Tibial nerve (tissue), 4 donors: Measurements from ENCODE around the gene PRDM5. TPM values are rescaled to one million over a fixed set of nuclear protein-coding genes. Genes with fewer than 3 reads are reported as not detected.

Experiments
- DNase-seq, 2 donors: peaks; one replicate each; pipeline ENCODE4 v3.0.0-alpha.2; 2019; ENCODE audit warnings: low spot score in 2 of 2
- H3K27ac ChIP-seq, 4 donors: fragments of 200-600 bp; sonication (generic) in 3 of 4; one replicate each; pipeline ENCODE4 v1.5.1; 2017 to 2019; ENCODE audit warnings: mild to moderate bottlenecking in 1 of 4
- H3K27me3 ChIP-seq, 2 donors: fragments of 200-600 bp; sonication (generic) in 1 of 2; one replicate each; pipeline versions ENCODE4 v1.5.1 to v1.6.0; 2017 to 2019
- H3K36me3 ChIP-seq, 3 donors: fragments of 200-600 bp; sonication (generic); one replicate each; pipeline ENCODE4 v1.5.1; 2018 to 2019
- H3K4me1 ChIP-seq, 4 donors: fragments of 200-600 bp; sonication (generic) in 3 of 4; one replicate each; pipeline ENCODE4 v1.5.1; 2017 to 2019
- H3K4me3 ChIP-seq, 4 donors: fragments of 200-600 bp; sonication (generic) in 3 of 4; one replicate each; pipeline ENCODE4 v1.5.1; 2017 to 2019; ENCODE audit warnings: mild to moderate bottlenecking in 1 of 4, moderate library complexity in 1 of 4
- H3K9me3 ChIP-seq, 4 donors: fragments of 200-600 bp; sonication (generic) in 3 of 4; one replicate each; pipeline ENCODE4 v1.5.1; 2017 to 2019
- EP300 ChIP-seq, 2 donors: sonication (generic); formaldehyde crosslinking; IDR thresholded peaks; one replicate each; pipeline ENCODE4 v1.6.1; 2017; ENCODE audit warnings: antibody characterized with exemption in 2 of 2, mild to moderate bottlenecking in 1 of 2
- POLR2A ChIP-seq, 2 donors: fragments of 450-650 bp; IDR thresholded peaks; one replicate each; pipeline ENCODE4 v1.6.1; 2017; ENCODE audit warnings: antibody characterized with exemption in 2 of 2, mild to moderate bottlenecking in 2 of 2, moderate library complexity in 2 of 2
- WGBS, 2 donors: methylation state at CpG; one replicate each; pipeline ENCODE4 v1.1.5; 2018; 5-methylcytosine and 5-hydroxymethylcytosine counted together
- total RNA-seq, 4 donors: library from RNA; depleted of rRNA; stranded (reverse); fragments of >200 nt; gene quantifications; one replicate each; pipeline ENCODE4 v1.1.0, GENCODE V29; 2016
- TF ChIP-seq, protein P1 (sequence below), 5 experiments: fragments of 200-600 bp in 3 of 5; fragments of 450-650 bp in 2 of 5; sonication (generic) in 3 of 5; IDR thresholded peaks; one replicate each; pipeline ENCODE4 v1.5.1; 2016 to 2019; ENCODE audit warnings: antibody characterized with exemption in 5 of 5, mild to moderate bottlenecking in 3 of 5, moderate library complexity in 2 of 5

Gene PRDM5
- total RNA-seq, 4 donors from 2014 or later: 18.9 to 46.3 (median 31.1) TPM

DNA sequence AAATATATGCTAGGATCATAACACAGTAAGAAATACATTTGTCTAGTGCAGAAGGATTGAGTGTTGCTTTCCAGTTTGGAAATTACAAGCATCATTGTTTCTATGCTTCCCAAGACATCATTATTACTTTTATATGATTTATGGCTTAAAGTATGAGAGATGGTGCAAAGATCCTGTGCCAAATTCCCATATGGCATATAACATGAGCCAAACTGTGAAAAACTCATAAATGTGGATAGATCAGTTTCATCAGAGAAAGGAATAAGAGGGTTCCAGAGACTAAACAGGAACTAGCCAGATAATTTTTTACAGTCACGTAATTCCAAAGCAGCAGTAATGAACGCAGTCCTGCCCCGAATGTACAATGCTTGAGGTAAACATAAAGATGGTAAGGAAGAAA lies 126.3 kb downstream of the PRDM5 start:
- Histone ChIP-seq H3K4me3 (no peak overlapping the region), H3K4me1 (no peaks in the 10 kb centered on the region), H3K9me3 (no peaks in the 10 kb centered on the region), H3K36me3 (peaks cover 0 to 8% (median 0%) of the 10 kb centered on the region in 3 donors), H3K27ac (no peak overlapping the region), H3K27me3 (no peaks in the 10 kb centered on the region)
- WGBS, 2 donors: 83 to 88% methylated on average over 3 of the region's 3 CpGs
- no peak for DNase-seq
- TF ChIP-seq, protein P1, sequence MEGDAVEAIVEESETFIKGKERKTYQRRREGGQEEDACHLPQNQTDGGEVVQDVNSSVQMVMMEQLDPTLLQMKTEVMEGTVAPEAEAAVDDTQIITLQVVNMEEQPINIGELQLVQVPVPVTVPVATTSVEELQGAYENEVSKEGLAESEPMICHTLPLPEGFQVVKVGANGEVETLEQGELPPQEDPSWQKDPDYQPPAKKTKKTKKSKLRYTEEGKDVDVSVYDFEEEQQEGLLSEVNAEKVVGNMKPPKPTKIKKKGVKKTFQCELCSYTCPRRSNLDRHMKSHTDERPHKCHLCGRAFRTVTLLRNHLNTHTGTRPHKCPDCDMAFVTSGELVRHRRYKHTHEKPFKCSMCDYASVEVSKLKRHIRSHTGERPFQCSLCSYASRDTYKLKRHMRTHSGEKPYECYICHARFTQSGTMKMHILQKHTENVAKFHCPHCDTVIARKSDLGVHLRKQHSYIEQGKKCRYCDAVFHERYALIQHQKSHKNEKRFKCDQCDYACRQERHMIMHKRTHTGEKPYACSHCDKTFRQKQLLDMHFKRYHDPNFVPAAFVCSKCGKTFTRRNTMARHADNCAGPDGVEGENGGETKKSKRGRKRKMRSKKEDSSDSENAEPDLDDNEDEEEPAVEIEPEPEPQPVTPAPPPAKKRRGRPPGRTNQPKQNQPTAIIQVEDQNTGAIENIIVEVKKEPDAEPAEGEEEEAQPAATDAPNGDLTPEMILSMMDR (IDR thresholded peaks at IDR 0.05): no peak
- TF ChIP-seq POLR2A (IDR thresholded peaks at IDR 0.05) (no peak), EP300 (IDR thresholded peaks at IDR 0.05) (no peak)

DNA sequence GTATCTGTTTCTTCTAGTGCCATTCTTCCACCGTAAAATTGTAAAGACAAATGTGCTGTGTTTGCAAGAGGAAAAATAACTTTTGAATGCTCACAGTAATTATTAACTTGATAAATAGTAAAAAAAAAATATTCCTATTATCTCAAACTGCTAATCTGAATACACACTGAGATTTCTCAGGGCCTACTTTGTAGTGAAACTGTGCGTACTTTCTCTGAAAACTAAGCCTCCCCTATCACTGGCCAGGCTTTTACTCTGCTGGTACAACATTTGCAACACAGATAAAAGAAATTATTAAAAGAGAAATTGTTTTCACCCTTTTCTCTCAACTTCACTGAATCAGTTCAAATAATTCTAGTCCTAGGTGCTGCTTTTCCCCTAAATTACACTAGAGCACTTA lies 137.3 kb downstream of the PRDM5 start:
- DNase-seq: no peak
- TF ChIP-seq EP300 (IDR thresholded peaks at IDR 0.05): no peak
- TF ChIP-seq POLR2A (IDR thresholded peaks at IDR 0.05): no peak
- TF ChIP-seq, protein P1 (IDR thresholded peaks at IDR 0.05): no peak
- Histone ChIP-seq H3K27me3 (no peaks in the 10 kb centered on the region), H3K9me3 (no peaks in the 10 kb centered on the region), H3K36me3 (peaks cover 0 to 10% (median 0%) of the 10 kb centered on the region in 3 donors), H3K4me3 (no peak overlapping the region), H3K27ac (no peak overlapping the region), H3K4me1 (no peaks in the 10 kb centered on the region)
- WGBS, 2 donors: 66 to 92% methylated on average over 2 of the region's 2 CpGs

DNA sequence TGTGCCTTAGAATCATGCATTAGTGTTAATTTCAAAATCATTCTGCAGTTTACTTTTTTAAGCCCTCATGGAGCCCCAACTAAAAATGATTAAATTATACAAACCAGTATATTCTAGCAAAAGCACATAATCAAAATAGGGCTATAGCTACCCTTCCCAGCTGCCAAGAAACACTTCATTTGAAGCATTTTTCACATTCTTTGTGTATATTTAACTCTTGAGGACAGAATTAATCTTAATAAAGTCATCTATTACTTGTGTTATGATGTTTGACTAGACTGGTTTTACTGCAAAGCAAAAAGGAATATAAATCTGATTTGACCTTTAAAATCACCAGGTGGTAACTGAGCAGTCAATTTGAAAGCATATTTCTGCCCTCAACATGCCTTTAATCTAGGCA lies 145.1 kb downstream of the PRDM5 start:
- H3K4me3 ChIP-seq: no peak overlapping the region
- peaks cover 0 to 5% (median 0%) of the 10 kb centered on the region in 3 donors for H3K36me3 ChIP-seq
- TF ChIP-seq EP300 (IDR thresholded peaks at IDR 0.05): no peak
- TF ChIP-seq, protein P1 (IDR thresholded peaks at IDR 0.05): no peak
- no peak for TF ChIP-seq POLR2A (IDR thresholded peaks at IDR 0.05)
- no peak overlapping the region for H3K27ac ChIP-seq
- H3K4me1 ChIP-seq: no peaks in the 10 kb centered on the region
- no peaks in the 10 kb centered on the region for H3K9me3 ChIP-seq
- no peaks in the 10 kb centered on the region for H3K27me3 ChIP-seq
- DNase-seq: no peak

- TF ChIP-seq EP300 (IDR thresholded peaks at IDR 0.05): no peak
- TF ChIP-seq, protein P1 (IDR thresholded peaks at IDR 0.05): no peak
- TF ChIP-seq POLR2A (IDR thresholded peaks at IDR 0.05): no peak
- DNase-seq: no peak
- H3K27me3 ChIP-seq: no peaks in the 10 kb centered on the region
- H3K4me1 ChIP-seq: no peaks in the 10 kb centered on the region
- H3K9me3 ChIP-seq: peaks cover 0 to 5% (median 0%) of the 10 kb centered on the region in 4 donors
- no peak overlapping the region for H3K27ac ChIP-seq
- H3K4me3 ChIP-seq: no peak overlapping the region
- H3K36me3 ChIP-seq: peaks cover 0 to 8% (median 0%) of the 10 kb centered on the region in 3 donors
Observed at GRCh38 chr4:120775431-120775830, 147.1 kb downstream of the PRDM5 start.

DNA sequence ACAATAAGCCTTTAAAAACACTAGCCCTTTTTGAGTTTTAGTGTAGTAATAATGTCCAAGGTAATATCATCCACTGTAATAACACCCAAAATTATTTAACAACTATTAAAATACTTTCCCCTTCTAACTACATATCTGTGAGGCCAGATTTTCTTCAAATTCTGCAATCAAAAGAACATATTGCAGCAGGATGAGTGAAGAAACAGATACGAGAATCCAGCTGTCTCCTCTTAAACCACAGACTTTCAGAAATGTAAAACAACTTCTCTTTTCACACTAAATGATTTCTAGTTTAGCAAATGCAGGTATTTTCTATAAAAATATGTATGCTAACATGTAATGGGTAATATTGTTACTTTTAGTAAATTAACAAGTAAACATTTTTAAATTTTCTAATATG lies 148.9 kb downstream of the PRDM5 start:
- Histone ChIP-seq H3K36me3 (peaks cover 0 to 14% (median 0%) of the 10 kb centered on the region in 3 donors), H3K4me1 (no peaks in the 10 kb centered on the region), H3K27me3 (no peaks in the 10 kb centered on the region), H3K27ac (no peak overlapping the region), H3K9me3 (peaks cover 0 to 5% (median 0%) of the 10 kb centered on the region in 4 donors), H3K4me3 (no peak overlapping the region)
- TF ChIP-seq EP300 (IDR thresholded peaks at IDR 0.05) (no peak), POLR2A (IDR thresholded peaks at IDR 0.05) (no peak)
- TF ChIP-seq, protein P1 (IDR thresholded peaks at IDR 0.05): no peak
- 84 to 86% methylated on average over 1 of the region's 1 CpG for WGBS, 2 donors
- DNase-seq: no peak
